Activated naive CD8-positive, alpha-beta T cell treated with anti-CD3 and anti-CD28 coated beads, Interleukin-2, amount 10 ng/mL, durations not matched to agents 7 days and 5 days (primary cell): ENCODE measurements around the gene SSU72. TPM values are rescaled to one million over a fixed set of nuclear protein-coding genes. Genes with fewer than 3 reads are reported as not detected.
"Not testable (repeated sequence)": the region's sequence is repeated elsewhere in the genome, so short reads cannot be mapped to it uniquely, and the experiment has no call there.

Experiments
- ATAC-seq: fragments of 150-1000 bp; cut with Tn5 transposase; one replicate; pipeline ENCODE4 v1.10.0; 2021; ENCODE audit warnings: low read depth, moderate library complexity
- POLR2A ChIA-PET: fragments of 350-600 bp; sonication (Branson Sonifier 250); formaldehyde crosslinking; loops from one replicate; lab custom pipeline; 2021; ENCODE audit warnings: antibody characterized with exemption; lab: Charles Lee
- DNase-seq: peaks from one replicate; pipeline ENCODE4 v3.0.0; 2021
- H3K27ac Mint-ChIP-seq: one replicate; pipeline ENCODE4 v1.8.0; 2022; ENCODE audit warnings: mild to moderate bottlenecking, mixed read lengths
- H3K27me3 Mint-ChIP-seq: one replicate; pipeline ENCODE4 v1.8.0; 2022; ENCODE audit warnings: mild to moderate bottlenecking, moderate library complexity, mixed read lengths
- H3K36me3 Mint-ChIP-seq: one replicate; pipeline ENCODE4 v1.8.0; 2021; ENCODE audit warnings: mild to moderate bottlenecking, mixed read lengths
- H3K4me1 Mint-ChIP-seq: one replicate; pipeline ENCODE4 v1.8.0; 2021; ENCODE audit warnings: mixed read lengths
- H3K4me3 Mint-ChIP-seq: one replicate; pipeline ENCODE4 v1.8.0; 2022; ENCODE audit warnings: mild to moderate bottlenecking, moderate library complexity, mixed read lengths
- H3K9me3 Mint-ChIP-seq: one replicate; pipeline ENCODE4 v1.8.0; 2021; ENCODE audit warnings: mixed read lengths
- total RNA-seq, 2 experiments: library from RNA; stranded (reverse); gene quantifications; one replicate each; pipeline ENCODE4 v1.2.3, GENCODE V29; 2021

The SSU72 gene
- total RNA-seq, 2 experiments from 2014 or later = 118 TPM

GRCh38 chr1:1557688-1558087, 17.0 kb downstream of the SSU72 start:
- ATAC-seq, H3K4me1 Mint-ChIP-seq, H3K4me3 Mint-ChIP-seq, DNase-seq, H3K9me3 Mint-ChIP-seq, H3K27ac Mint-ChIP-seq, H3K27me3 Mint-ChIP-seq, H3K36me3 Mint-ChIP-seq: not testable (repeated sequence)
- POLR2A ChIA-PET = interaction anchor here (1.3 kb wide), 1 partner anchor 652 kb away, joined by 3 read pairs; no protein-coding TSS in a partner anchor

- not testable (repeated sequence) for H3K36me3 Mint-ChIP-seq, H3K27me3 Mint-ChIP-seq, DNase-seq, H3K9me3 Mint-ChIP-seq, H3K4me3 Mint-ChIP-seq, ATAC-seq, H3K4me1 Mint-ChIP-seq, H3K27ac Mint-ChIP-seq
- POLR2A ChIA-PET = interaction anchor here (0.6 to 1.3 kb wide), 3 partner anchors 27 to 651 kb away, joined by 3 read pairs; no protein-coding TSS in a partner anchor
Measured at GRCh38 chr1:1556961-1557360, 17.7 kb downstream of the SSU72 start.

GRCh38 chr1:1556505-1556904, 18.2 kb downstream of the SSU72 start:
- ATAC-seq = no peak
- DNase-seq = no peak
- Mint-ChIP-seq H3K4me3 (no peak overlapping the region), H3K36me3 (no peaks in the 10 kb centered on the region), H3K4me1 (peaks cover 2% of the 10 kb centered on the region), H3K9me3 (no peaks in the 10 kb centered on the region), H3K27me3 (no peaks in the 10 kb centered on the region), H3K27ac (no peak overlapping the region)
- POLR2A ChIA-PET = interaction anchor here (0.6 to 1.3 kb wide), 3 partner anchors 27 to 651 kb away, joined by 3 read pairs; no protein-coding TSS in a partner anchor

- POLR2A ChIA-PET = no interaction called here
- Mint-ChIP-seq H3K9me3 (no peaks in the 10 kb centered on the region), H3K27me3 (no peaks in the 10 kb centered on the region), H3K36me3 (no peaks in the 10 kb centered on the region), H3K4me3 (no peak overlapping the region), H3K27ac (no peak overlapping the region), H3K4me1 (peaks cover 2% of the 10 kb centered on the region)
- DNase-seq (no peak), ATAC-seq (no peak)
Measured at GRCh38 chr1:1554926-1555915, 19.4 kb downstream of the SSU72 start.

- H3K36me3 Mint-ChIP-seq = no peaks in the 10 kb centered on the region
- DNase-seq (no peak), ATAC-seq (no peak)
- no peaks in the 10 kb centered on the region for H3K9me3 Mint-ChIP-seq
- no peak overlapping the region for H3K27ac Mint-ChIP-seq
- POLR2A ChIA-PET = no interaction called here
- no peak overlapping the region for H3K4me3 Mint-ChIP-seq
- H3K27me3 Mint-ChIP-seq = no peaks in the 10 kb centered on the region
- H3K4me1 Mint-ChIP-seq = peaks cover 2% of the 10 kb centered on the region
Measured at GRCh38 chr1:1554550-1554925, 20.1 kb downstream of the SSU72 start.

- Mint-ChIP-seq H3K36me3 (no peaks in the 10 kb centered on the region), H3K4me1 (peaks cover 2% of the 10 kb centered on the region), H3K4me3 (no peak overlapping the region), H3K9me3 (no peaks in the 10 kb centered on the region), H3K27me3 (no peaks in the 10 kb centered on the region), H3K27ac (peak overlapping the region; percentile 36)
- DNase-seq (no peak), ATAC-seq (no peak)
- POLR2A ChIA-PET = no interaction called here
Measured at GRCh38 chr1:1553821-1554494, 20.7 kb downstream of the SSU72 start.

GRCh38 chr1:1552263-1552639, 22.4 kb downstream of the SSU72 start:
- no peaks in the 10 kb centered on the region for H3K36me3 Mint-ChIP-seq
- DNase-seq (no peak), ATAC-seq (no peak)
- H3K9me3 Mint-ChIP-seq = no peaks in the 10 kb centered on the region
- H3K27ac Mint-ChIP-seq = no peak overlapping the region
- H3K27me3 Mint-ChIP-seq = no peaks in the 10 kb centered on the region
- H3K4me3 Mint-ChIP-seq = no peak overlapping the region
- peaks cover 2% of the 10 kb centered on the region for H3K4me1 Mint-ChIP-seq
- POLR2A ChIA-PET = interaction anchor here (0.7 kb wide), 2 partner anchors 13 to 45 kb away, joined by 4 to 5 read pairs; no protein-coding TSS in a partner anchor

GRCh38 chr1:1551524-1552262, 23.0 kb downstream of the SSU72 start:
- Mint-ChIP-seq H3K4me1 (peaks cover 2% of the 10 kb centered on the region), H3K4me3 (no peak overlapping the region), H3K36me3 (no peaks in the 10 kb centered on the region), H3K9me3 (no peaks in the 10 kb centered on the region), H3K27me3 (no peaks in the 10 kb centered on the region), H3K27ac (no peak overlapping the region)
- POLR2A ChIA-PET = interaction anchor here (0.9 kb wide), 1 partner anchor 177 kb away, joined by 3 read pairs; the partner anchor contains the start of gene AURKAIP1
- ATAC-seq = no peak
- DNase-seq = no peak

GRCh38 chr1:1550591-1551432, 23.9 kb downstream of the SSU72 start:
- Mint-ChIP-seq H3K27me3 (no peaks in the 10 kb centered on the region), H3K36me3 (no peaks in the 10 kb centered on the region), H3K9me3 (no peaks in the 10 kb centered on the region), H3K27ac (no peak overlapping the region), H3K4me1 (peaks cover 2% of the 10 kb centered on the region), H3K4me3 (no peak overlapping the region)
- peak; percentile 21 for ATAC-seq
- no peak for DNase-seq
- POLR2A ChIA-PET = interaction anchor here (0.9 kb wide), 1 partner anchor 176 kb away, joined by 3 read pairs; the partner anchor contains the start of gene AURKAIP1

- H3K36me3 Mint-ChIP-seq = peaks cover 1% of the 10 kb centered on the region
- peaks cover 2% of the 10 kb centered on the region for H3K4me1 Mint-ChIP-seq
- no peak for ATAC-seq
Measured at GRCh38 chr1:1550087-1550486, 24.6 kb downstream of the SSU72 start.

GRCh38 chr1:1548591-1548990, 26.1 kb downstream of the SSU72 start:
- Mint-ChIP-seq H3K4me1 (no peaks in the 10 kb centered on the region), H3K27me3 (no peaks in the 10 kb centered on the region), H3K27ac (no peak overlapping the region), H3K4me3 (no peak overlapping the region), H3K9me3 (no peaks in the 10 kb centered on the region), H3K36me3 (peaks cover 1% of the 10 kb centered on the region)
- POLR2A ChIA-PET = interaction anchor here (0.7 kb wide), 1 partner anchor 339 kb away, joined by 3 read pairs; no protein-coding TSS in a partner anchor
- ATAC-seq (no peak), DNase-seq (no peak)

More at GRCh38 chr1:1550087-1550486, 24.6 kb downstream of the SSU72 start:
- POLR2A ChIA-PET = no interaction called here
- H3K4me3 Mint-ChIP-seq = no peak overlapping the region
- no peaks in the 10 kb centered on the region for H3K9me3 Mint-ChIP-seq
- DNase-seq = no peak
- no peak overlapping the region for H3K27ac Mint-ChIP-seq
- H3K27me3 Mint-ChIP-seq = no peaks in the 10 kb centered on the region

GRCh38 chr1:1547476-1547875, 27.2 kb downstream of the SSU72 start:
- Mint-ChIP-seq H3K4me3 (no peak overlapping the region), H3K27ac (no peak overlapping the region), H3K27me3 (no peaks in the 10 kb centered on the region), H3K4me1 (no peaks in the 10 kb centered on the region), H3K9me3 (no peaks in the 10 kb centered on the region), H3K36me3 (peaks cover 1% of the 10 kb centered on the region)
- DNase-seq (no peak), ATAC-seq (no peak)
- POLR2A ChIA-PET = interaction anchor here (0.8 to 1.0 kb wide), 2 partner anchors 10 to 12 kb away, joined by 3 read pairs; no protein-coding TSS in a partner anchor
